ENCODE data around the gene TMOD3.

DNA sequence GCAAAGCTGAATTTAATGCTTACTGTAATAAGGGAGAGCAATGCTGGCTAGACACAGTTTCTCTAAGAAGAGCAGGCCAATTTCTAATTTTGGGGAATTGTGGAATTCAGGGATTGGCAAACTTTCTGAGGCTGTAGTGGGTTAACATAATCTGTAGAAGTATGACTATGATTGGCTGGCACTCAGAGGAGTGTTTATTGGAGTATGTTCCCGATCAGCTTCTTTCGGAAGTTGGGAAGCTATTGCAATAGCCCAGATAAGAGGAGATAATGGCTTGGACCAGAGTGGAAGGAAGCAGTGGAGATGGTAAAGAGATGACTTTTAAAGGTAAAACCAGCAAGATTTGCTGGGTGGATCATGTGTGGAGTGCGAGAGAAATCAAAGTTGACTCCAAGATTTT is 19.4 kb downstream of the TMOD3 start:
- TF ChIP-seq, protein P1, sequence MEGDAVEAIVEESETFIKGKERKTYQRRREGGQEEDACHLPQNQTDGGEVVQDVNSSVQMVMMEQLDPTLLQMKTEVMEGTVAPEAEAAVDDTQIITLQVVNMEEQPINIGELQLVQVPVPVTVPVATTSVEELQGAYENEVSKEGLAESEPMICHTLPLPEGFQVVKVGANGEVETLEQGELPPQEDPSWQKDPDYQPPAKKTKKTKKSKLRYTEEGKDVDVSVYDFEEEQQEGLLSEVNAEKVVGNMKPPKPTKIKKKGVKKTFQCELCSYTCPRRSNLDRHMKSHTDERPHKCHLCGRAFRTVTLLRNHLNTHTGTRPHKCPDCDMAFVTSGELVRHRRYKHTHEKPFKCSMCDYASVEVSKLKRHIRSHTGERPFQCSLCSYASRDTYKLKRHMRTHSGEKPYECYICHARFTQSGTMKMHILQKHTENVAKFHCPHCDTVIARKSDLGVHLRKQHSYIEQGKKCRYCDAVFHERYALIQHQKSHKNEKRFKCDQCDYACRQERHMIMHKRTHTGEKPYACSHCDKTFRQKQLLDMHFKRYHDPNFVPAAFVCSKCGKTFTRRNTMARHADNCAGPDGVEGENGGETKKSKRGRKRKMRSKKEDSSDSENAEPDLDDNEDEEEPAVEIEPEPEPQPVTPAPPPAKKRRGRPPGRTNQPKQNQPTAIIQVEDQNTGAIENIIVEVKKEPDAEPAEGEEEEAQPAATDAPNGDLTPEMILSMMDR (IDR thresholded peaks at IDR 0.05) = no peak
- TF ChIP-seq POLR2A (IDR thresholded peaks at IDR 0.05) = no peak

Data from right lobe of liver (tissue), 4 donors.